OCI-LY1 (cell line): ENCODE data around the gene MTF1.
"Not testable (repeated sequence)": the region's sequence is repeated elsewhere in the genome, so short reads cannot be mapped to it uniquely, and the experiment has no call there.

Experiments
- EZH2 ChIP-seq: fragments of 200-600 bp; sonication (generic), shearing (Covaris generic); IDR thresholded peaks from 2 replicates; pipeline ENCODE4 v1.8.0; 2017; ENCODE audit warnings: borderline replicate concordance, mixed run types, mild to moderate bottlenecking, antibody characterized with exemption, low read length, moderate library complexity, mixed read lengths
- TF ChIP-seq, protein P1 (sequence below): fragments of 200-600 bp; sonication (generic), shearing (Covaris generic); IDR thresholded peaks from 2 replicates; pipeline ENCODE4 v1.5.1; 2017; ENCODE audit warnings: mild to moderate bottlenecking, antibody characterized with exemption, low read length, moderate library complexity, mixed read lengths

DNA sequence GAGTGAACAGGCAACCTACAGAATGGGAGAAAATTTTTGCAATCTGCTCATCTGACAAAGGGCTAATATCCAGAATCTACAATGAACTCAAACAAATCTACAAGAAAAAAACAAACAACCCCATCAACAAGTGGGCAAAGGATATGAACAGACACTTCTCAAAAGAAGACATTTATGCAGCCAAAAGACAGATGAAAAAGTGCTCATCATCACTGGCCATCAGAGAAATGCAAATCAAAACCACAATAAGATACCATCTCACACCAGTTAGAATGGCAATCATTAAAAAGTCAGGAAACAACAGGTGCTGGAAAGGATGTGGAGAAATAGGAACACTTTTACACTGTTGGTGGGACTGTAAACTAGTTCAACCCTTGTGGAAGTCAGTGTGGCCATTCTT is 88.0 kb downstream of the MTF1 start:
- not testable (repeated sequence) for TF ChIP-seq EZH2
- TF ChIP-seq, protein P1, sequence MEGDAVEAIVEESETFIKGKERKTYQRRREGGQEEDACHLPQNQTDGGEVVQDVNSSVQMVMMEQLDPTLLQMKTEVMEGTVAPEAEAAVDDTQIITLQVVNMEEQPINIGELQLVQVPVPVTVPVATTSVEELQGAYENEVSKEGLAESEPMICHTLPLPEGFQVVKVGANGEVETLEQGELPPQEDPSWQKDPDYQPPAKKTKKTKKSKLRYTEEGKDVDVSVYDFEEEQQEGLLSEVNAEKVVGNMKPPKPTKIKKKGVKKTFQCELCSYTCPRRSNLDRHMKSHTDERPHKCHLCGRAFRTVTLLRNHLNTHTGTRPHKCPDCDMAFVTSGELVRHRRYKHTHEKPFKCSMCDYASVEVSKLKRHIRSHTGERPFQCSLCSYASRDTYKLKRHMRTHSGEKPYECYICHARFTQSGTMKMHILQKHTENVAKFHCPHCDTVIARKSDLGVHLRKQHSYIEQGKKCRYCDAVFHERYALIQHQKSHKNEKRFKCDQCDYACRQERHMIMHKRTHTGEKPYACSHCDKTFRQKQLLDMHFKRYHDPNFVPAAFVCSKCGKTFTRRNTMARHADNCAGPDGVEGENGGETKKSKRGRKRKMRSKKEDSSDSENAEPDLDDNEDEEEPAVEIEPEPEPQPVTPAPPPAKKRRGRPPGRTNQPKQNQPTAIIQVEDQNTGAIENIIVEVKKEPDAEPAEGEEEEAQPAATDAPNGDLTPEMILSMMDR: not testable (repeated sequence)
